GM12878 (cell line): Measurements from ENCODE around the gene NUDT13. TPM values are rescaled to one million over a fixed set of nuclear protein-coding genes. Genes with fewer than 3 reads are reported as not detected.

Experiments used
- ATAC-seq: fragments of 200-7000 bp; cut with Tn5 transposase; 3 replicates; pipeline ENCODE4 v1.9.1; 2020; ENCODE audit warnings: mild to moderate bottlenecking, moderate library complexity
- BruUV-seq: library from RNA; stranded (reverse); fragments of 400-500 nt; replicated peaks from 2 replicates; lab custom pipeline; 2021; lab: Mats Ljungman, UMichigan
- CTCF ChIA-PET: fragments of 300-600 bp; sonication (Branson Sonifier 250); formaldehyde crosslinking; extraction: SDS; loops from one replicate; lab custom pipeline; 2021; ENCODE audit warnings: inconsistent platforms; lab: Yijun Ruan, JAX
- POLR2A ChIA-PET: fragments of 350-600 bp; formaldehyde crosslinking; extraction: SDS; loops from one replicate; lab custom pipeline; 2021; ENCODE audit warnings: inconsistent platforms; lab: Charles Lee
- RAD21 ChIA-PET: fragments of 300-600 bp; sonication (Branson Sonifier 250); formaldehyde crosslinking; loops from one replicate; lab custom pipeline; 2023; ENCODE audit warnings: antibody characterized with exemption; ENCODE audit not compliant: unreplicated experiment; lab: Charles Lee
- SMC1A ChIA-PET: fragments of 300-600 bp; sonication (Branson Sonifier 250); formaldehyde crosslinking; loops from one replicate; lab custom pipeline; 2023; ENCODE audit not compliant: unreplicated experiment, uncharacterized antibody; lab: Charles Lee
- DNase-seq: peaks from one replicate; pipeline ENCODE4 v3.0.0-alpha.2; 2011; ENCODE audit warnings: low read depth, low spot score
- FAIRE-seq: peaks from 3 replicates; lab custom pipeline; 2011; peaks lifted over from hg19 to GRCh38; lab: Jason Lieb, UNC
- H2AFZ ChIP-seq: 2 replicates; pipeline ENCODE4 v1.6.0; 2011; ENCODE audit warnings: low read depth, low read length, control low read depth; ENCODE audit not compliant: control insufficient read depth
- H3K27ac ChIP-seq: 2 replicates; pipeline ENCODE4 v1.5.1; 2011; ENCODE audit warnings: control low read depth; ENCODE audit not compliant: control insufficient read depth, insufficient read depth
- H3K27me3 ChIP-seq, 2 experiments: replicated peaks in 1 of 2; 2 replicates each; pipeline versions ENCODE4 v1.6.0 to v1.6.1; 2011; ENCODE audit warnings: low read length in 1 of 2; ENCODE audit not compliant: control insufficient read depth in 2 of 2, insufficient read depth in 2 of 2
- H3K36me3 ChIP-seq, 2 experiments: 2 replicates each; pipeline ENCODE4 v1.5.1; 2011; ENCODE audit warnings: low read length in 1 of 2; ENCODE audit not compliant: control insufficient read depth in 2 of 2, insufficient read depth in 2 of 2
- H3K4me1 ChIP-seq: 2 replicates; pipeline ENCODE4 v1.6.1; 2011; ENCODE audit warnings: mild to moderate bottlenecking, low read length, moderate library complexity, mixed read lengths; ENCODE audit not compliant: control insufficient read depth, insufficient read depth
- H3K4me2 ChIP-seq: 2 replicates; pipeline ENCODE4 v1.6.0; 2011; ENCODE audit warnings: control low read depth; ENCODE audit not compliant: control insufficient read depth, insufficient read depth
- H3K4me3 ChIP-seq: fragments of 200-600 bp; sonication (generic); 2 replicates; pipeline ENCODE4 v1.5.1; 2016
- H3K79me2 ChIP-seq: 2 replicates; pipeline ENCODE4 v1.6.0; 2011; ENCODE audit warnings: low read length; ENCODE audit not compliant: control insufficient read depth, insufficient read depth
- H3K9ac ChIP-seq: 2 replicates; pipeline ENCODE4 v1.8.0; 2011; ENCODE audit warnings: low read length, control low read depth, mixed read lengths; ENCODE audit not compliant: control insufficient read depth, insufficient read depth
- H3K9me3 ChIP-seq: replicated peaks from 3 replicates; pipeline ENCODE4 v1.5.1; 2011; ENCODE audit warnings: mild to moderate bottlenecking, low read length; ENCODE audit not compliant: control insufficient read depth, insufficient read depth
- H4K20me1 ChIP-seq: 2 replicates; pipeline ENCODE4 v1.6.0; 2011; ENCODE audit not compliant: control insufficient read depth, insufficient read depth
- CHD4 ChIP-seq: fragments of 200-600 bp; sonication (generic); IDR thresholded peaks from 2 replicates; pipeline ENCODE4 v1.6.1; 2016; ENCODE audit warnings: mild to moderate bottlenecking
- EP300 ChIP-seq, 2 experiments: fragments of 150-350 bp in 1 of 2; IDR thresholded peaks; 2 replicates each; pipeline ENCODE4 v1.6.1; 2011 to 2012; ENCODE audit warnings: low read depth in 2 of 2, low read length in 2 of 2, borderline replicate concordance in 1 of 2, improper control_type of control experiment in 1 of 2, inconsistent platforms in 1 of 2; ENCODE audit not compliant: control insufficient read depth in 1 of 2
- JUNB ChIP-seq: IDR thresholded peaks from 2 replicates; pipeline ENCODE4 v1.6.1; 2016; ENCODE audit warnings: antibody characterized with exemption, mild to moderate bottlenecking
- KDM1A ChIP-seq: fragments of 200-600 bp; sonication (generic); IDR thresholded peaks from 2 replicates; pipeline ENCODE4 v1.6.1; 2016; ENCODE audit warnings: borderline replicate concordance
- MEF2B ChIP-seq: fragments of 450-650 bp; IDR thresholded peaks from 2 replicates; pipeline ENCODE4 v1.6.1; 2018; ENCODE audit warnings: mild to moderate bottlenecking, moderate library complexity; ENCODE audit not compliant: partially characterized antibody, poor library complexity, severe bottlenecking
- MYB ChIP-seq: fragments of 150-350 bp; IDR thresholded peaks from 2 replicates; pipeline ENCODE4 v1.6.1; 2014; ENCODE audit warnings: mild to moderate bottlenecking, low read depth, low read length, borderline replicate concordance
- NKRF ChIP-seq: fragments of 450-650 bp; conservative IDR thresholded peaks from 2 replicates; pipeline ENCODE4 v1.6.1; 2017; ENCODE audit warnings: mild to moderate bottlenecking, moderate library complexity
- POU2F2 ChIP-seq: IDR thresholded peaks from 3 replicates; pipeline ENCODE4 v1.6.1; 2011; ENCODE audit warnings: low read depth, mild to moderate bottlenecking, low read length, borderline replicate concordance
- PRDM15 ChIP-seq: fragments of 450-650 bp; formaldehyde crosslinking; IDR thresholded peaks from 2 replicates; pipeline ENCODE4 v1.4.0; 2020; ENCODE audit warnings: mild to moderate bottlenecking, moderate library complexity
- STAT3 ChIP-seq: IDR thresholded peaks from 2 replicates; pipeline ENCODE4 v1.6.1; 2011; ENCODE audit warnings: low read depth, low read length, improper control_type of control experiment
- ZNF687 ChIP-seq: fragments of 450-650 bp; IDR thresholded peaks from 2 replicates; pipeline ENCODE4 v1.6.1; 2017; ENCODE audit warnings: mild to moderate bottlenecking, moderate library complexity
- WGBS: methylation state at CpG from one replicate; pipeline ENCODE4 v1.1.6; 2016; ENCODE audit warnings: low lambda C conversion rate; ENCODE audit not compliant: insufficient replicate concordance, insufficient coverage; ENCODE audit errors: missing lambda C conversion rate; 5-methylcytosine and 5-hydroxymethylcytosine counted together
- in situ Hi-C: fragments of 300-500 bp; cut with MboI; formaldehyde crosslinking; loops from 9 replicates; pipeline ENCODE4 v1.14.3; 2018; ENCODE audit warnings: mixed read lengths
- intact Hi-C: fragments of 100-400 bp; cut with micrococcal nuclease; formaldehyde crosslinking; loops from one replicate; pipeline ENCODE4 v1.14.2; 2022; ENCODE audit not compliant: unreplicated experiment
- polyA plus RNA-seq, 11 experiments: library from polyadenylated mRNA; depleted of rRNA in 4 of 11; unstranded in 6 of 11; stranded (reverse) in 5 of 11; fragments of >200 nt; fragmentation: Nextera tagmentation in 4 of 11; fragmentation: Illumina TruSeq in 1 of 11; extraction: Ambion mirVana in 4 of 11; extraction: Trizol in 1 of 11; gene quantifications; 1 replicate in 1 of 11; 2 replicates in 10 of 11; pipeline versions ENCODE4 v1.2.1 to v1.2.3, GENCODE V29; 2011 to 2016; ENCODE audit warnings: inconsistent platforms in 2 of 11, missing spikeins in 2 of 11, low read depth in 1 of 11
- total RNA-seq, 4 experiments: library from RNA; depleted of rRNA in 3 of 4; stranded (reverse); fragments of >200 nt in 3 of 4; fragmentation: Illumina TruSeq in 1 of 4; extraction: Trizol in 1 of 4; gene quantifications; 2 replicates each; pipeline versions ENCODE4 v1.2.1 to v1.2.3, GENCODE V29; 2013 to 2021

The NUDT13 gene
- total and polyA plus RNA-seq, 10 of the 15 experiments (the other 5 are each of a cell fraction or from before 2014, with no cell fraction given), result 0.72 to 6.1 (median 1.9) TPM

- no peak overlapping the region for H2AFZ ChIP-seq
- intact Hi-C loops (no loop called here), in situ Hi-C loops (no loop called here)
- peaks cover 4% of the 10 kb centered on the region; the same call in 1 of the 2 replicates for H4K20me1 ChIP-seq
- H3K9me3 ChIP-seq, result no peaks in the 10 kb centered on the region; the same call in 2 of the 3 replicates
- peaks cover 12% of the 10 kb centered on the region; the same call in 1 of the 2 replicates for H3K4me1 ChIP-seq
- ChIA-PET SMC1A (interaction anchor here (0.5 to 6.9 kb wide), 11 partner anchors 8 to 1040 kb away, joined by 3 to 114 read pairs (median 4); partner anchors contain the start of genes NUDT13 and P4HA1), CTCF (interaction anchor here (0.6 to 5.1 kb wide), 8 partner anchors 8 to 944 kb away, joined by 3 to 55 read pairs (median 4); partner anchors contain the start of gene P4HA1), RAD21 (interaction anchor here (0.8 to 6.4 kb wide), 5 partner anchors 15 to 80 kb away, joined by 3 to 90 read pairs (median 3); partner anchors contain the start of genes NUDT13 and P4HA1), POLR2A (interaction anchor here (0.9 to 2.9 kb wide), 3 partner anchors 14 to 34 kb away, joined by 3 to 47 read pairs (median 4); partner anchors contain the start of gene P4HA1)
- peak overlapping the region; percentile 49 for H3K4me2 ChIP-seq
- no peaks in the 10 kb centered on the region; a peak in 2 of 4 replicates for H3K36me3 ChIP-seq
- DNase-seq (no peak), FAIRE-seq (no peak), ATAC-seq (peak; percentile 90)
- no TSS peak for BruUV-seq
- peak overlapping the region; percentile 64; the same call in 1 of the 2 replicates for H3K27ac ChIP-seq
- no peak overlapping the region; the same call in 1 of the 2 replicates for H3K9ac ChIP-seq
- no peaks in the 10 kb centered on the region for H3K27me3 ChIP-seq
- WGBS, result 55% methylated on average over 3 of the region's 3 CpGs
- peaks cover 89% of the 10 kb centered on the region for H3K79me2 ChIP-seq
- H3K4me3 ChIP-seq, result no peak overlapping the region
- TF ChIP-seq STAT3 (no peak), KDM1A (no peak), MEF2B (peak; percentile 36), EP300 (IDR thresholded peaks at IDR 0.05; ENCODE audit: borderline replicate concordance in 1 of 2, control insufficient read depth in 1 of 2, low read depth in 2 of 2, low read length in 2 of 2) (peak in 1 of 2 experiments; percentile 23; a peak in 1 of 4 replicates), NKRF (no peak), CHD4 (no peak), MYB (peak; percentile 75; the same call in 1 of the 2 replicates), POU2F2 (peak; percentile 62; the same call in 1 of the 3 replicates), JUNB (peak; percentile 51), ZNF687 (0 out of 2 replicates have a peak, but pooled peaks have one; percentile 23), PRDM15 (CRISPR knock-in tag) (no peak)
These were observed 30.3 kb upstream of the NUDT13 start for GRCh38 chr10:73079779-73080541.
